Ascending aorta (tissue), 2 donors: ENCODE data around the gene EHHADH. TPM values are rescaled to one million over a fixed set of nuclear protein-coding genes. Genes with fewer than 3 reads are reported as not detected.

Source experiments
- DNase-seq, 2 donors: peaks; one replicate each; pipeline ENCODE4 v3.0.0-alpha.2; 2019; ENCODE audit warnings: low spot score in 2 of 2
- H3K27ac ChIP-seq, 2 donors: fragments of 200-600 bp; sonication (generic); one replicate each; pipeline ENCODE4 v1.5.1; 2016 to 2017; ENCODE audit warnings: mild to moderate bottlenecking in 1 of 2
- H3K27me3 ChIP-seq: fragments of 200-600 bp; sonication (generic); one replicate; pipeline ENCODE4 v1.5.1; 2017
- H3K36me3 ChIP-seq, 2 donors: fragments of 200-600 bp; sonication (generic); one replicate each; pipeline ENCODE4 v1.5.1; 2016
- H3K4me1 ChIP-seq, 2 donors: fragments of 200-600 bp; sonication (generic); one replicate each; pipeline ENCODE4 v1.5.1; 2016 to 2017; ENCODE audit warnings: mild to moderate bottlenecking in 1 of 2
- H3K4me3 ChIP-seq, 2 donors: fragments of 200-600 bp; sonication (generic); one replicate each; pipeline ENCODE4 v1.5.1; 2016 to 2017; ENCODE audit warnings: mild to moderate bottlenecking in 1 of 2
- H3K9me3 ChIP-seq, 2 donors: fragments of 200-600 bp; sonication (generic); one replicate each; pipeline ENCODE4 v1.5.1; 2016
- intact Hi-C: fragments of 100-400 bp; cut with DNase I; formaldehyde crosslinking; loops from one replicate; pipeline ENCODE4 v1.15.1; 2023
- total RNA-seq: library from RNA; depleted of rRNA; stranded (reverse); fragments of >200 nt; gene quantifications from one replicate; pipeline ENCODE4 v1.1.0, GENCODE V29; 2016
- TF ChIP-seq, protein P1 (sequence below), 3 experiments: fragments of 200-600 bp in 2 of 3; fragments of 450-650 bp in 1 of 3; sonication (generic) in 2 of 3; IDR thresholded peaks; one replicate each; pipeline ENCODE4 v1.5.1; 2016 to 2019; ENCODE audit warnings: antibody characterized with exemption in 3 of 3, mild to moderate bottlenecking in 1 of 3, moderate library complexity in 1 of 3

The EHHADH gene
- total RNA-seq, 1 donor from 2014 or later: 1.8 TPM

DNA sequence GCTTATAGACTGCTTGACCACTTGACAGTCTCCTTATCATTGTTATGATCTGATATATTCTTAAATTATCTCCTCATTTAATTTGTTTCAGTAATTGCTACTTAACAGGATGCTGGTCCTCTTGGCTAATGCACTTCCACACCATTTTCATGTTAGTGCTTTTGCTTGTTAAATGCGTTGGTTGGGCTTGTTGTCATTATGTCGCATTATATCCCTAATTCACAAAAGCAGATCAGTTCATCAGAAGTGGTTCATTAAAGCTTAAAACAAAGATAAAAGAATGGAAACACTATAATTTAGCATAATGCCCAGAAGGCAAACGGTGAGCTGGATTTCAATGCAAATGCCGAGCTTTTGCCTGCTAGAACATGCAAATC lies 17.1 kb upstream of the EHHADH start:
- Histone ChIP-seq H3K4me1 (no peaks in the 10 kb centered on the region), H3K36me3 (no peaks in the 10 kb centered on the region), H3K9me3 (peaks cover 0 to 2% of the 10 kb centered on the region in 2 donors), H3K4me3 (no peak overlapping the region), H3K27ac (no peak overlapping the region), H3K27me3 (no peaks in the 10 kb centered on the region)
- intact Hi-C loops: no loop called here
- TF ChIP-seq, protein P1, sequence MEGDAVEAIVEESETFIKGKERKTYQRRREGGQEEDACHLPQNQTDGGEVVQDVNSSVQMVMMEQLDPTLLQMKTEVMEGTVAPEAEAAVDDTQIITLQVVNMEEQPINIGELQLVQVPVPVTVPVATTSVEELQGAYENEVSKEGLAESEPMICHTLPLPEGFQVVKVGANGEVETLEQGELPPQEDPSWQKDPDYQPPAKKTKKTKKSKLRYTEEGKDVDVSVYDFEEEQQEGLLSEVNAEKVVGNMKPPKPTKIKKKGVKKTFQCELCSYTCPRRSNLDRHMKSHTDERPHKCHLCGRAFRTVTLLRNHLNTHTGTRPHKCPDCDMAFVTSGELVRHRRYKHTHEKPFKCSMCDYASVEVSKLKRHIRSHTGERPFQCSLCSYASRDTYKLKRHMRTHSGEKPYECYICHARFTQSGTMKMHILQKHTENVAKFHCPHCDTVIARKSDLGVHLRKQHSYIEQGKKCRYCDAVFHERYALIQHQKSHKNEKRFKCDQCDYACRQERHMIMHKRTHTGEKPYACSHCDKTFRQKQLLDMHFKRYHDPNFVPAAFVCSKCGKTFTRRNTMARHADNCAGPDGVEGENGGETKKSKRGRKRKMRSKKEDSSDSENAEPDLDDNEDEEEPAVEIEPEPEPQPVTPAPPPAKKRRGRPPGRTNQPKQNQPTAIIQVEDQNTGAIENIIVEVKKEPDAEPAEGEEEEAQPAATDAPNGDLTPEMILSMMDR (IDR thresholded peaks at IDR 0.05): no peak
- no peak for DNase-seq

DNA sequence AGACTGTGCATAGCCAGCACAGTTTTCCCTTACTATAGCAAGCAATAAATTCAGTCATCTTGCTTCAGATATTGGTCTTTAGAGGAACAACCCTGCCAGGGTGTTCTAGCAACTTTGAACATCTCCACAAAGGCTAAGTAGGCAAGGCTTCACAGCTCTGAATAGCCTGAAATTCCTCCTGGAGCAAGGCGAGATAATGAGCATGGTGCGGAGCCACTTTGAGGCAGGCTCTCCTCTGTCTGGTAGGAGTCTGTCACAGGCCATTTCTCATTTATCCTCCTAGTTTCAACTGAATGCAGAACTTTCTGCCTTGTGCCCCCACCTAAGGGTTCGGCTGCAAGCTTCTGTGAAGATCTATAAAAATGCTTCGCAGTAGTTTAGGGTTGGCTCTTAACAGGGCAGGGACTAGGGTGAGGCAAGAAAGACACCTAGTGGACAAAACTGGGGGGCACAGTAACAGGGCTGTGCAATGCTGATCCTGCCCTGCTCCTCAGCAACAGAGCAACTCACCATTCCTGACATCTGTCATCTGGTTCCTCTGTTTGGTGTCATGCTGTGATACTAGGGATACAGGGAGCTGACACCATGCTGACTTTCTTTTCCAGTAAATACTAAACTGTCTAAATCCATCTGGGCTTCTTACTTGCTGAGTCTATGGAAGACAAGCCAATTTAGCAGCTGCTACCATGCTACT lies 16.6 kb upstream of the EHHADH start:
- no peaks in the 10 kb centered on the region for H3K36me3 ChIP-seq
- intact Hi-C loops: no loop called here
- no peak overlapping the region for H3K4me3 ChIP-seq
- H3K27ac ChIP-seq: no peak overlapping the region
- TF ChIP-seq, protein P1 (IDR thresholded peaks at IDR 0.05): no peak
- H3K27me3 ChIP-seq: no peaks in the 10 kb centered on the region
- no peak for DNase-seq
- peaks cover 0 to 2% of the 10 kb centered on the region in 2 donors for H3K9me3 ChIP-seq
- no peaks in the 10 kb centered on the region for H3K4me1 ChIP-seq

DNA sequence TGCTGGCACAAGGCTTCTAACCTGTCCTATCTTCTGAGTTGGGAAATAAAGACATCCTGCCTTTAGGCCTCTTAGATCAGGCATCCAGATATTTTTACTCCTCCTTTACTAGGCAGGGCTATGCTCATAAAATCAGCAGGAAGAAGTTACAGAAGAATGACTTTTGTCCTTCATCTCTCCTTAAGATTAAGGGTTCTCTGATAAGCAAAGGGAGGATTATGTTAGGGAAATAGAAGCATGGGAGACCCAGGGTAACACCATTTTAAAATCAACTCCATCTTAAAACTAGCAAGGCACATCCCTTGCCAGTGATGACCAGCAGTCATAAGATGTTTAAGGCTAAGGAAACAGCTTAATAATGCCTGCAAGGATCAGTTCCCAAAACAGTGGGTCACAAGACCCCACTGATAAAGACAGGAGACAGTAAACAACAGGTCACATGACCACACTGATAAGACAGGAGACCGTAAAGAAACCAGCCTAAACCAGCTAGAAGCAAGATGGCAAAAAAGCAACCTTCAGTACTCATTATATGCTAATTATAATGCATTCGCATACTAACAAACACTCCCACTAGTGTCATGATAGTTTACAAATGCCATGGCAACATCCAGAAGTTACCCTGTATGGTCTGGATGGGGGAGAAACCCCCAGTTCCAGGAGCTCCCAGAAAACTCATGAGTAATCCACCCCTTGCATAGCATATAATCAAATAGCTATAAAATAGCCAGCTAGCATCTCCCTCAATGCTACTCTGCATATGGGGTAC lies 14.5 kb upstream of the EHHADH start:
- Histone ChIP-seq H3K27ac (no peak overlapping the region), H3K9me3 (peaks cover 0 to 2% of the 10 kb centered on the region in 2 donors), H3K4me3 (no peak overlapping the region), H3K4me1 (no peaks in the 10 kb centered on the region), H3K27me3 (no peaks in the 10 kb centered on the region), H3K36me3 (no peaks in the 10 kb centered on the region)
- intact Hi-C loops: no loop called here
- TF ChIP-seq, protein P1 (IDR thresholded peaks at IDR 0.05): no peak
- DNase-seq: no peak

DNA sequence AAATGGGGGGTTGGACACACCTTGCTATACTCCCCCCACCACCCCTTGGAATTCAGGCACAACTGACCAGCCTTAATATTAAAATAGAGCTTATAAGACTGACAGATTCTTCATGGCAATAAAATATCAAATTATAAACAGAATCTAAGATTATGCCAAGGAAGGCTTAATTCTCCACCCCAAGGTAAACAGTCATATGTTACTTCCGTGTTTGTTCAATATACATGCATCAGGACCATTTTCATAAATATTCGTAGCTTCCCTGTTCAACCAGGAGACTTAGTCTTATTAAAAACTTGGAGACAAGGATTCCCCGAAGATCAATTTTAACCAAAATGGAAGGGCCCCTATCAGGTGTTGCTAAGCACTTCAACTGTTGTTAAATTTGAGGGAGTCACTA lies 13.3 kb upstream of the EHHADH start:
- Histone ChIP-seq H3K9me3 (peaks cover 0 to 2% of the 10 kb centered on the region in 2 donors), H3K27ac (no peak overlapping the region), H3K27me3 (no peaks in the 10 kb centered on the region), H3K4me1 (no peaks in the 10 kb centered on the region), H3K4me3 (no peak overlapping the region), H3K36me3 (no peaks in the 10 kb centered on the region)
- TF ChIP-seq, protein P1 (IDR thresholded peaks at IDR 0.05): no peak
- intact Hi-C loops: no loop called here
- no peak for DNase-seq

DNA sequence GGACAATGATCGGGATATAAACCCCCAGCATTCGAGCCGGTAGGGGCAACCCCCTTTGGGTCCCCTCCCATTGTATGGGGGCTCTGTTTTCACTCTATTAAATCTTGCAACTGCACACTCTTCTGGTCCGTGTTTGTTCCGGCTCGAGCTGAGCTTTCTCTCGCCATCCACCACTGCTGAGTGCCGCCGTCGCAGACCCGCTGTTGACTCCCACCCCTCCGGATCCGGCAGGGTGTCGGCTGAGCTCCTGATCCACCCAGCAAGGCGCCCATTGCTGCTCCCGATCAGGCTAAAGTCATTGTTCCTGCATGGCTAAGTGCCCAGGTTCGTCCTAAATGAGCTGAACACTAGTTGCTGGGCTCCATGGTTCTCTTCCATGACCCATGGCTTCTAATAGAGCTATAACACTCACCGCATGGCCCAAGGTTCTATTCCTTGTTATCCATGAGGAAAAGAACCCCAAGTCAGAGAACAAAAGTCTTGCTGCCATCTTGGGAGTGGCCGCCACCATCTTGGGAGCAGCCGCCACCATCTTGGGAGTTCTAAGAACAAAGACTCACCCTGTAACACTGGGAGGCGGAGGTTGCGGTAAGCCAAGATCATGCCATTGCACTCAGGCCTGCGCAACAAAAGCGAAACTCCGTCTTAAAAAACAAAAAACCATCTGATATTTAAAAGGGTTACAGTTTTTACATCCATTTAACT lies 11.2 kb upstream of the EHHADH start:
- H3K27ac ChIP-seq: no peak overlapping the region
- H3K4me3 ChIP-seq: no peak overlapping the region
- no peaks in the 10 kb centered on the region for H3K36me3 ChIP-seq
- H3K4me1 ChIP-seq: no peaks in the 10 kb centered on the region
- intact Hi-C loops: no loop called here
- H3K27me3 ChIP-seq: no peaks in the 10 kb centered on the region
- TF ChIP-seq, protein P1 (IDR thresholded peaks at IDR 0.05): no peak
- DNase-seq: no peak
- peaks cover 0 to 4% of the 10 kb centered on the region in 2 donors for H3K9me3 ChIP-seq
